Measurements from ENCODE around the gene EHBP1. TPM values are rescaled to one million over a fixed set of nuclear protein-coding genes. Genes with fewer than 3 reads are reported as not detected.

EHBP1 gene
- total RNA-seq, 3 donors from 2014 or later (not counting 1 experiment from before 2014, with no cell fraction given), result 22.4 to 33.4 (median 28.3) TPM

GRCh38 chr2:62814123-62814522 is 108.6 kb downstream of the EHBP1 start:
- Histone ChIP-seq H3K4me1 (ENCODE audit: control insufficient read depth, insufficient read depth, low read length) (no peaks in the 10 kb centered on the region), H3K27me3 (ENCODE audit: control insufficient read depth, insufficient read depth, low read length) (no peaks in the 10 kb centered on the region), H3K36me3 (ENCODE audit: control insufficient read depth, insufficient read depth, low read length) (no peaks in the 10 kb centered on the region), H3K4me3 (ENCODE audit: low read length) (no peak overlapping the region), H3K27ac (ENCODE audit: low read length) (no peak overlapping the region), H3K9me3 (ENCODE audit: control insufficient read depth, insufficient read depth, low read length) (no peaks in the 10 kb centered on the region)
- DNase-seq (no peak), ATAC-seq (no peak)
- TF ChIP-seq CTCF (IDR thresholded peaks at IDR 0.05), result no peak
- Mint-ChIP-seq H3K36me3 (no peaks in the 10 kb centered on the region), H3K9me3 (no peaks in the 10 kb centered on the region), H3K27me3 (ENCODE audit: low read depth in 2 of 2) (no peaks in the 10 kb centered on the region), H3K27ac (no peak overlapping the region), H3K4me1 (peaks cover 11 to 12% of the 10 kb centered on the region in 2 donors), H3K4me3 (no peak overlapping the region)
- intact Hi-C loops (cut with micrococcal nuclease), result no loop called here

GRCh38 chr2:62817348-62817747 is 111.8 kb downstream of the EHBP1 start:
- no peaks in the 10 kb centered on the region for H3K9me3 ChIP-seq (ENCODE audit: control insufficient read depth, insufficient read depth, low read length)
- no peaks in the 10 kb centered on the region for H3K27me3 ChIP-seq (ENCODE audit: control insufficient read depth, insufficient read depth, low read length)
- no peak overlapping the region for H3K27ac Mint-ChIP-seq
- H3K27me3 Mint-ChIP-seq (ENCODE audit: low read depth in 2 of 2), result no peaks in the 10 kb centered on the region
- no peaks in the 10 kb centered on the region for H3K36me3 ChIP-seq (ENCODE audit: control insufficient read depth, insufficient read depth, low read length)
- H3K4me3 Mint-ChIP-seq, result no peak overlapping the region
- WGBS (ENCODE audit: insufficient coverage), result 100% methylated on average over 1 of the region's 1 CpG
- H3K4me1 Mint-ChIP-seq, result peaks cover 6 to 8% of the 10 kb centered on the region in 2 donors
- DNase-seq, result no peak
- no peak for ATAC-seq
- intact Hi-C loops (cut with micrococcal nuclease), result no loop called here
- no peak overlapping the region for H3K27ac ChIP-seq (ENCODE audit: low read length)
- H3K9me3 Mint-ChIP-seq, result no peaks in the 10 kb centered on the region
- no peak overlapping the region for H3K4me3 ChIP-seq (ENCODE audit: low read length)
- H3K4me1 ChIP-seq (ENCODE audit: control insufficient read depth, insufficient read depth, low read length), result no peaks in the 10 kb centered on the region
- TF ChIP-seq CTCF (IDR thresholded peaks at IDR 0.05), result no peak
- no peaks in the 10 kb centered on the region for H3K36me3 Mint-ChIP-seq

GRCh38 chr2:62817995-62818713 is 112.6 kb downstream of the EHBP1 start:
- H3K27me3 Mint-ChIP-seq (ENCODE audit: low read depth in 2 of 2), result no peaks in the 10 kb centered on the region
- 92% methylated on average over 2 of the region's 2 CpGs for WGBS (ENCODE audit: insufficient coverage)

More at GRCh38 chr2:62817995-62818713, 112.6 kb downstream of the EHBP1 start:
- Mint-ChIP-seq H3K36me3 (no peaks in the 10 kb centered on the region), H3K27ac (no peak overlapping the region), H3K4me1 (peaks cover 6% of the 10 kb centered on the region in 2 donors), H3K4me3 (no peak overlapping the region), H3K9me3 (no peaks in the 10 kb centered on the region)
- no peak for TF ChIP-seq CTCF (IDR thresholded peaks at IDR 0.05)
- Histone ChIP-seq H3K27me3 (ENCODE audit: control insufficient read depth, insufficient read depth, low read length) (no peaks in the 10 kb centered on the region), H3K27ac (ENCODE audit: low read length) (no peak overlapping the region), H3K36me3 (ENCODE audit: control insufficient read depth, insufficient read depth, low read length) (no peaks in the 10 kb centered on the region), H3K9me3 (ENCODE audit: control insufficient read depth, insufficient read depth, low read length) (no peaks in the 10 kb centered on the region), H3K4me3 (ENCODE audit: low read length) (no peak overlapping the region), H3K4me1 (ENCODE audit: control insufficient read depth, insufficient read depth, low read length) (no peaks in the 10 kb centered on the region)
- intact Hi-C loops (cut with micrococcal nuclease), result no loop called here
- DNase-seq (no peak), ATAC-seq (no peak)
